ENCODE results near the gene BCL10.

The BCL10 gene

GRCh38 chr1:85274969-85275453 is 1.4 kb downstream of the BCL10 start:
- TF ChIP-seq CTCF (IDR thresholded peaks at IDR 0.05): no peak
- H3K9me3 Mint-ChIP-seq: no peaks in the 10 kb centered on the region
- H3K4me3 Mint-ChIP-seq: peak overlapping the region; percentile 88
- H3K36me3 Mint-ChIP-seq (ENCODE audit: low read depth): peaks cover 28% of the 10 kb centered on the region
- no peak for DNase-seq
- H3K27ac Mint-ChIP-seq: no peak overlapping the region
- peaks cover 38% of the 10 kb centered on the region for H3K4me1 Mint-ChIP-seq
- H3K27me3 Mint-ChIP-seq (ENCODE audit: low read depth, poor library complexity): peaks cover 3% of the 10 kb centered on the region

- H3K27ac Mint-ChIP-seq: no peak overlapping the region
- no peaks in the 10 kb centered on the region for H3K27me3 Mint-ChIP-seq (ENCODE audit: low read depth, poor library complexity)
- peaks cover 26% of the 10 kb centered on the region for H3K4me1 Mint-ChIP-seq
- no peak overlapping the region for H3K4me3 Mint-ChIP-seq
- peaks cover 41% of the 10 kb centered on the region for H3K36me3 Mint-ChIP-seq (ENCODE audit: low read depth)
- no peak for DNase-seq
- no peaks in the 10 kb centered on the region for H3K9me3 Mint-ChIP-seq
- TF ChIP-seq CTCF (IDR thresholded peaks at IDR 0.05): no peak
Measured at GRCh38 chr1:85273397-85273796, 3.0 kb downstream of the BCL10 start.

- Mint-ChIP-seq H3K27ac (no peak overlapping the region), H3K4me3 (no peak overlapping the region), H3K9me3 (no peaks in the 10 kb centered on the region), H3K27me3 (ENCODE audit: low read depth, poor library complexity) (peaks cover 2% of the 10 kb centered on the region), H3K4me1 (peaks cover 8% of the 10 kb centered on the region), H3K36me3 (ENCODE audit: low read depth) (peaks cover 69% of the 10 kb centered on the region)
- no peak for TF ChIP-seq CTCF (IDR thresholded peaks at IDR 0.05)
- no peak for DNase-seq
Measured at GRCh38 chr1:85268801-85269585, 7.4 kb downstream of the BCL10 start.

GRCh38 chr1:85267313-85267712 is 9.1 kb downstream of the BCL10 start:
- no peak for TF ChIP-seq CTCF (IDR thresholded peaks at IDR 0.05)
- Mint-ChIP-seq H3K4me3 (no peak overlapping the region), H3K4me1 (no peaks in the 10 kb centered on the region), H3K9me3 (peaks cover 7% of the 10 kb centered on the region), H3K36me3 (ENCODE audit: low read depth) (peaks cover 70% of the 10 kb centered on the region), H3K27ac (no peak overlapping the region), H3K27me3 (ENCODE audit: low read depth, poor library complexity) (peaks cover 2% of the 10 kb centered on the region)
- DNase-seq: no peak

GRCh38 chr1:85264150-85264549 is 12.3 kb downstream of the BCL10 start:
- DNase-seq: no peak
- no peak for TF ChIP-seq CTCF (IDR thresholded peaks at IDR 0.05)
- Mint-ChIP-seq H3K9me3 (peaks cover 20% of the 10 kb centered on the region), H3K4me1 (peaks cover 8% of the 10 kb centered on the region), H3K27me3 (ENCODE audit: low read depth, poor library complexity) (peaks cover 2% of the 10 kb centered on the region), H3K36me3 (ENCODE audit: low read depth) (peaks cover 63% of the 10 kb centered on the region), H3K4me3 (no peak overlapping the region), H3K27ac (no peak overlapping the region)

GRCh38 chr1:85262985-85263384 is 13.4 kb downstream of the BCL10 start:
- Mint-ChIP-seq H3K9me3 (peaks cover 20% of the 10 kb centered on the region), H3K4me3 (no peak overlapping the region), H3K4me1 (peaks cover 16% of the 10 kb centered on the region), H3K36me3 (ENCODE audit: low read depth) (peaks cover 65% of the 10 kb centered on the region), H3K27me3 (ENCODE audit: low read depth, poor library complexity) (peaks cover 2% of the 10 kb centered on the region), H3K27ac (no peak overlapping the region)
- DNase-seq: no peak
- TF ChIP-seq CTCF (IDR thresholded peaks at IDR 0.05): no peak

Data from nephron progenitor cell (in vitro differentiated cells).